ENCODE measurements around the gene GNB1L. TPM values are rescaled to one million over a fixed set of nuclear protein-coding genes. Genes with fewer than 3 reads are reported as not detected.

Gene GNB1L
- polyA plus RNA-seq, 1 donor from 2014 or later, result 16.5 TPM

DNA sequence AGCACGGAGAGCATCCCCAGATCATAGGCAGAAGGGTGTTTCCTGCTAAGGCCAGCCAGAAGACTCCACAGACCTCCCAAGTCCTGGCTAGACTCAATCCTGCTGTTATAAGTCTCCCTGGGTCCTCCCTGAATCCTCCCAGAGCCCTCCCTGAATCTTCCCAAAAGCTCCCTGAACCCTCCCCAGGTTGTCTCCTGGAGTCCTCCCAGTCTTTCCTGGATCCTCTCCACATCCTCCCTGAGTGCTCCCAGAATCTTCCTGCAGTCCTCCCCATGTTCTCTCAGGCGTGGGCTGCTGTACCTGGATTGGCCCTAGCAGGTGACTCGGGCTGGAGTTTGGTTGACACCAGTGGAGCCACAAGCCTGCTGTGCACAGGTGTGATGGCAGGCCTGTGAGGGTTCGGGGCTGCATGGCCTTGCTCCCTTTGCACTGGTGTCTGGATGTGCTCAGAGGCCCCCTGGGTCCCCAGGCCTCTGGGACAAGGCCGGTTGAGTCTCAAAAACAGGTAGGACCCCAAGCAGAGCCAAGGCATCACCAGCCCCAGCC is 119.8 kb downstream of the GNB1L start:
- Histone ChIP-seq H4K20me1 (ENCODE audit: insufficient read depth) (no peaks in the 10 kb centered on the region), H3K27me3 (ENCODE audit: insufficient read depth, low read depth, low read length) (no peaks in the 10 kb centered on the region), H3K4me3 (ENCODE audit: low read length) (no peak overlapping the region), H3K36me3 (ENCODE audit: insufficient read depth, low read length) (no peaks in the 10 kb centered on the region), H3K79me2 (replicated peaks; ENCODE audit: insufficient read depth, low read length) (no peaks in the 10 kb centered on the region), H2AFZ (ENCODE audit: low read depth, low read length) (no peak overlapping the region), H3K27ac (ENCODE audit: low read length) (no peak overlapping the region), H3K9me2 (ENCODE audit: insufficient read depth, low read length) (no peaks in the 10 kb centered on the region), H3K4me2 (ENCODE audit: low read length) (no peak overlapping the region), H3K9ac (ENCODE audit: low read length) (no peak overlapping the region), H3K9me3 (ENCODE audit: low read length) (no peaks in the 10 kb centered on the region), H3F3A (ENCODE audit: insufficient read depth, low read length, poor library complexity, severe bottlenecking) (no peaks in the 10 kb centered on the region)
- TF ChIP-seq TAF1 (IDR thresholded peaks at IDR 0.05; ENCODE audit: low read depth) (no peak), EP300 (conservative IDR thresholded peaks at IDR 0.05; ENCODE audit: poor library complexity, severe bottlenecking) (no peak), RAD21 (conservative IDR thresholded peaks at IDR 0.05) (no peak), REST (IDR thresholded peaks at IDR 0.05; ENCODE audit: borderline replicate concordance) (no peak), CTCF (IDR thresholded peaks at IDR 0.05; ENCODE audit: poor library complexity, severe bottlenecking) (no peak), EZH2 (IDR thresholded peaks at IDR 0.05; ENCODE audit: borderline replicate concordance, insufficient read depth, low read length, poor library complexity, severe bottlenecking) (no peak), SMC3 (conservative IDR thresholded peaks at IDR 0.05; ENCODE audit: poor library complexity) (no peak), MXI1 (conservative IDR thresholded peaks at IDR 0.05; ENCODE audit: poor library complexity, severe bottlenecking) (no peak), POLR2AphosphoS5 (IDR thresholded peaks at IDR 0.05) (no peak)

DNA sequence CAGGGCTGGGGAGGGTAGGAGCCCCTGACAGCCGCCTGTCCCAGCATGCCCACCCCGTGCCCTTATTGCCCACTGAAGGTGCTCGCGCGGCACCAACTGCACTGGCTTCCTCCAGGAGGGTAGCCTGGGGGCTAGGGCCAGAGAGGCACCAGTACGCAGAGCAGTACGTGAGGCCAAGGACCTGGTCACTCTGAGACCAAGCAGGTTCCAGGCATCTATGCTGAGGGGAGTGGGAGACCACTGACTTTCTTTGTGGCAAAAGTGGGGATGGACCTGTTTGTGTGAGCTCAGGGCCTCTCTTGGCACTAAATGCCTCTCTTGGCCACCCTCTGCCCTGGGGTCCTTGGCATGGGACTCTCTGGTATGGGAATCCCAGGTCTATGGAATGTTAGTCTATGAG is 120.5 kb downstream of the GNB1L start:
- TF ChIP-seq EP300 (conservative IDR thresholded peaks at IDR 0.05; ENCODE audit: poor library complexity, severe bottlenecking) (no peak), SMC3 (conservative IDR thresholded peaks at IDR 0.05; ENCODE audit: poor library complexity) (no peak), MXI1 (conservative IDR thresholded peaks at IDR 0.05; ENCODE audit: poor library complexity, severe bottlenecking) (no peak), RAD21 (conservative IDR thresholded peaks at IDR 0.05) (no peak), POLR2AphosphoS5 (IDR thresholded peaks at IDR 0.05) (no peak), TAF1 (IDR thresholded peaks at IDR 0.05; ENCODE audit: low read depth) (no peak), REST (IDR thresholded peaks at IDR 0.05; ENCODE audit: borderline replicate concordance) (no peak), EZH2 (IDR thresholded peaks at IDR 0.05; ENCODE audit: borderline replicate concordance, insufficient read depth, low read length, poor library complexity, severe bottlenecking) (no peak), CTCF (IDR thresholded peaks at IDR 0.05; ENCODE audit: poor library complexity, severe bottlenecking) (no peak)

More for the DNA sequence above, 120.5 kb downstream of the GNB1L start:
- Histone ChIP-seq H3K9me3 (ENCODE audit: low read length) (no peaks in the 10 kb centered on the region), H3K27ac (ENCODE audit: low read length) (no peak overlapping the region), H3K4me2 (ENCODE audit: low read length) (no peak overlapping the region), H3K9ac (ENCODE audit: low read length) (no peak overlapping the region), H3K9me2 (ENCODE audit: insufficient read depth, low read length) (no peaks in the 10 kb centered on the region), H3K36me3 (ENCODE audit: insufficient read depth, low read length) (no peaks in the 10 kb centered on the region), H3K79me2 (replicated peaks; ENCODE audit: insufficient read depth, low read length) (no peaks in the 10 kb centered on the region), H3K27me3 (ENCODE audit: insufficient read depth, low read depth, low read length) (no peaks in the 10 kb centered on the region), H3K4me3 (ENCODE audit: low read length) (no peak overlapping the region), H4K20me1 (ENCODE audit: insufficient read depth) (no peaks in the 10 kb centered on the region), H3F3A (ENCODE audit: insufficient read depth, low read length, poor library complexity, severe bottlenecking) (no peaks in the 10 kb centered on the region), H2AFZ (ENCODE audit: low read depth, low read length) (no peak overlapping the region)
